ENCODE results near the gene KHDC1L. TPM values are rescaled to one million over a fixed set of nuclear protein-coding genes. Genes with fewer than 3 reads are reported as not detected.

KHDC1L gene
- total and polyA plus RNA-seq, 5 donors from 2014 or later, result 0.67 TPM; not detected in 4

DNA sequence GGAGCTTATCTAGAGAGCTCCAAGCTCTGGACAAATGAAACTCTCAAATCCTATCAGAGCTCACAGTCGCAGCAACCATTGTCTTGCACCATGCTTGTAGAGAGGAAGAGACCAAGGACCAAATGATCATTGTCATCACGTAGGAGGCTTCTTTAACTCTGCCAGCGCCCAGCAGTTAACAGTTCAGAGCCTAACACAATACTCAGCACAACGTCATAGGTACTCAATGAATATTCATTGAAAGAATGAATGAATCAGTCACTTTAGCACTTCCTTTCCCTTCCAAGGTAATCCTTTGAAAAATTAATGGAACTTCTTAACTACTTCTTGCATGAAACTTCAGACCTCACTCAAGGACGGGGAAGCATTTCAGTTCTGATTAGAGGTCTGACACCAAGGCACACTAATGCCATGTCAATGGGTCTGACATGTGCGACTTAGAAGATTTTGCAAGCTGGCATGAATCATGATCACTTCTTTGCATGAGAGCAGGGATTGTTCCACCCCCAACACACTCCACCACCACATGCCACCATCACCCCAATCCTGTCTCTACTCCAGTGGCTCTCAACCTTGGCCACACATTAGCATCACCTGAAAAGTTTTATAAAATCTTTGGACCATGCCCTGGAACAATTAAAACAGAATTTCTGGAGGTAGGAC is 45.1 kb downstream of the KHDC1L start:
- Mint-ChIP-seq H3K36me3 (peaks cover 3% of the 10 kb centered on the region), H3K4me1 (peaks cover 0 to 4% (median 0%) of the 10 kb centered on the region in 4 donors), H3K27me3 (peaks cover 8% of the 10 kb centered on the region), H3K9me3 (no peaks in the 10 kb centered on the region), H3K27ac (no peak overlapping the region), H3K4me3 (no peak overlapping the region)
- no peaks in the 10 kb centered on the region for H3K36me3 ChIP-seq (ENCODE audit: control insufficient read depth, insufficient read depth, low read length)
- no peak overlapping the region for H3K4me3 ChIP-seq (ENCODE audit: low read depth, low read length)
- peaks cover 2% of the 10 kb centered on the region for H3K27me3 ChIP-seq (ENCODE audit: control insufficient read depth, insufficient read depth, low read length)
- no peak for ATAC-seq (ENCODE audit: low read depth in 2 of 2)
- no peaks in the 10 kb centered on the region for H3K4me1 ChIP-seq (ENCODE audit: control insufficient read depth, insufficient read depth, low read length, poor library complexity, severe bottlenecking)
- no peak overlapping the region for H3K27ac ChIP-seq (ENCODE audit: insufficient read depth, low read length, poor library complexity, severe bottlenecking)
- H3K9me3 ChIP-seq (ENCODE audit: control insufficient read depth in 2 of 2, low read length in 2 of 2), result no peaks in the 10 kb centered on the region
- DNase-seq, result no peak

DNA sequence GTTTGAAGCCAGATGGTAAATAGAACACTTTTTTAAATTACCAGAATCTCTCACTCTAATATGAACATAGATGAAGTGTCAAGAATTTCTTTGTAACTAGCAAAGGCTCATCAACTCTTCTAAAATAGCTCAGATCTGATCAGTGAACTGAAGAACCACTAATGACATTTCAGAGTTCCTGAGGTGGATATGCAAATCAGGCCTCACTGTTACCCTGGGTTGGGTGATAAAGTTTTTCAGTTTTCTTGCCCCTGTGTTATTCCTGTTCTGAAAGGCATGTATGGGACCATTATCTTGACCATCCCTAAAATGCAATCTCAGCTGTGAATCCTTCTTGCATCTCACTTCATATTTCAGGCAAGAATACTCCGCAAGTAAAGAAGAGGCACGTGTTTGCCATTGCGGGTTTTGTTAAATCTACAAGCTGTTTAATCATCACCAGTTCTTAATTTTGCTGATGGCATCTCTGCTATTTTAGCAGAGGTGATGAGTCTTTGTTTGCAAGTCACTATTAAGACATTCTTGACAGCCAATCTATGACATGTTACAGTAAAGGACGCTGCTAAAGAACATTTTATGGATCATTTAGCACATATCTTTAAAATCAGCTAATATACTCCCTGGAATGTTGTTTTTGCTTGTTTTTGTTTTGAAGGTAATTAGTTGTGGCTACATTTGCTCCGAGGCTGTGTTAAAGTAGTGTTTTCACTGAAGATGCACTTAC is 47.9 kb downstream of the KHDC1L start:
- Histone ChIP-seq H3K27me3 (ENCODE audit: control insufficient read depth, insufficient read depth, low read length) (no peaks in the 10 kb centered on the region), H3K9me3 (ENCODE audit: control insufficient read depth in 2 of 2, low read length in 2 of 2) (no peaks in the 10 kb centered on the region), H3K4me3 (ENCODE audit: low read depth, low read length) (no peak overlapping the region), H3K4me1 (ENCODE audit: control insufficient read depth, insufficient read depth, low read length, poor library complexity, severe bottlenecking) (no peaks in the 10 kb centered on the region), H3K36me3 (ENCODE audit: control insufficient read depth, insufficient read depth, low read length) (no peaks in the 10 kb centered on the region), H3K27ac (ENCODE audit: insufficient read depth, low read length, poor library complexity, severe bottlenecking) (no peak overlapping the region)
- DNase-seq (no peak), ATAC-seq (ENCODE audit: low read depth in 2 of 2) (no peak)
- peaks cover 4% of the 10 kb centered on the region for H3K27me3 Mint-ChIP-seq
- H3K9me3 Mint-ChIP-seq, result no peaks in the 10 kb centered on the region
- no peaks in the 10 kb centered on the region for H3K36me3 Mint-ChIP-seq
- no peak overlapping the region for H3K27ac Mint-ChIP-seq
- no peak overlapping the region for H3K4me3 Mint-ChIP-seq
- H3K4me1 Mint-ChIP-seq, result peaks cover 0 to 4% (median 0%) of the 10 kb centered on the region in 4 donors

DNA sequence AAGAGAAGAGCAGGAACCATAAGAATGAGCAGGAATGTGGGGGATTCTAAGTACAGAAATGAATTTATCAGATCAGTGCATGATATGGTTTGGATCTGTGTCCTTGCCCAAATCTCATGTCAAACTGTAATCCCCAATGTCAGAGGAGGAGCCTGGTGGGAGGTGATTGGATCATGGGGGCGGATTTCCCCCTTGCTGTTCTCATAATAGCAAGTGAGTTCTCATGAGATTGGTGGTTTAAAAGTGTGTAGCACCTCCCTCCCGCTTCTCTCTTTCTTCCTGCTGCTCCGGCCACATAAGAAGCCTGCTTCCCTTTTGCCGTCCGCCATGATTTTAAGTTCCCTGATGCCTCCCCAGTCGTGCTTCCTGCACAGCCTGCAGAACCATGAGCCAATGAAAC is 49.2 kb downstream of the KHDC1L start:
- Mint-ChIP-seq H3K9me3 (no peaks in the 10 kb centered on the region), H3K36me3 (no peaks in the 10 kb centered on the region), H3K4me3 (no peak overlapping the region), H3K4me1 (peaks cover 0 to 4% (median 0%) of the 10 kb centered on the region in 4 donors), H3K27me3 (peaks cover 4% of the 10 kb centered on the region), H3K27ac (no peak overlapping the region)
- no peaks in the 10 kb centered on the region for H3K4me1 ChIP-seq (ENCODE audit: control insufficient read depth, insufficient read depth, low read length, poor library complexity, severe bottlenecking)
- H3K27me3 ChIP-seq (ENCODE audit: control insufficient read depth, insufficient read depth, low read length), result no peaks in the 10 kb centered on the region
- DNase-seq (no peak), ATAC-seq (ENCODE audit: low read depth in 2 of 2) (no peak)
- no peak overlapping the region for H3K27ac ChIP-seq (ENCODE audit: insufficient read depth, low read length, poor library complexity, severe bottlenecking)
- no peaks in the 10 kb centered on the region for H3K9me3 ChIP-seq (ENCODE audit: control insufficient read depth in 2 of 2, low read length in 2 of 2)
- no peaks in the 10 kb centered on the region for H3K36me3 ChIP-seq (ENCODE audit: control insufficient read depth, insufficient read depth, low read length)
- no peak overlapping the region for H3K4me3 ChIP-seq (ENCODE audit: low read depth, low read length)

DNA sequence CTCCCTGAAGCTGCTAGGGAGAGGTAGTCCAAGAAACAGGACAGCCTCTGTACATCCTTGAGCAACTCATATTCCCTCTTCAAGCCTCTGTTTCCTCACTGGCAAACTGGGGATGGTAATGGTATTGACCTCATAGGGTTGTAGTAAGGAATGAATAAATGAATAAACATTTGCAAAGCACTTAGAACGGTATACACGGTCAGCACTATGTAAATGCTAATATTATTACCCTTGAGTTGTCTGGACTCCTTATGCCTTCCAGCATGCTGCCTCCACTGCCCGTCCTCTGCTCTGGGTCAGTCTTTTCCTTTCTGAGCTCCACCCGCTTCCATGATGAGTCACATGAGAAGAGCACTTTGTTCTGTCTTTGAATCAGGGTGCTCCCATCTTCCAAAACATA is 50.6 kb downstream of the KHDC1L start:
- Histone ChIP-seq H3K9me3 (ENCODE audit: control insufficient read depth in 2 of 2, low read length in 2 of 2) (no peaks in the 10 kb centered on the region), H3K36me3 (ENCODE audit: control insufficient read depth, insufficient read depth, low read length) (no peaks in the 10 kb centered on the region), H3K4me1 (ENCODE audit: control insufficient read depth, insufficient read depth, low read length, poor library complexity, severe bottlenecking) (no peaks in the 10 kb centered on the region), H3K27me3 (ENCODE audit: control insufficient read depth, insufficient read depth, low read length) (no peaks in the 10 kb centered on the region), H3K27ac (ENCODE audit: insufficient read depth, low read length, poor library complexity, severe bottlenecking) (no peak overlapping the region), H3K4me3 (ENCODE audit: low read depth, low read length) (no peak overlapping the region)
- no peak overlapping the region for H3K4me3 Mint-ChIP-seq
- DNase-seq (no peak), ATAC-seq (ENCODE audit: low read depth in 2 of 2) (no peak)
- H3K9me3 Mint-ChIP-seq, result no peaks in the 10 kb centered on the region
- no peak overlapping the region for H3K27ac Mint-ChIP-seq
- no peaks in the 10 kb centered on the region for H3K36me3 Mint-ChIP-seq
- H3K4me1 Mint-ChIP-seq, result no peaks in the 10 kb centered on the region
- H3K27me3 Mint-ChIP-seq, result no peaks in the 10 kb centered on the region

Other genes starting within 250 kb of the KHDC1L start
- gene KHDC1, start 37.7 kb upstream of the KHDC1L start, total RNA-seq, result 3.2 TPM
- 1 to 10 TPM; 2.2 to 4.5 (median 2.9) TPM for gene KHDC1, start 37.7 kb upstream of the KHDC1L start, polyA plus RNA-seq
- not detected for gene DPPA5, start 128.8 kb upstream of the KHDC1L start, total RNA-seq
- not detected for gene DPPA5, start 128.8 kb upstream of the KHDC1L start, polyA plus RNA-seq
- gene KHDC3L, start 137.2 kb upstream of the KHDC1L start, total RNA-seq, result not detected
- gene KHDC3L, start 137.2 kb upstream of the KHDC1L start, polyA plus RNA-seq, result not detected
- 0.69 TPM for gene OOEP, start 144.4 kb upstream of the KHDC1L start, total RNA-seq
- 1 to 10 TPM in 1 of 4 donors, under 1 TPM in 3; 0.23 to 1.1 (median 0.38) TPM for gene OOEP, start 144.4 kb upstream of the KHDC1L start, polyA plus RNA-seq
- gene DDX43, start 169.3 kb upstream of the KHDC1L start, total RNA-seq, result 1.4 TPM
- gene DDX43, start 169.3 kb upstream of the KHDC1L start, polyA plus RNA-seq, result 1 to 10 TPM in 2 of 4 donors, under 1 TPM in 2; 0.59 to 3.6 (median 1.1) TPM
- gene CGAS, start 226.8 kb upstream of the KHDC1L start, total RNA-seq, result 24.2 TPM
- gene CGAS, start 226.8 kb upstream of the KHDC1L start, polyA plus RNA-seq, result 10 to 100 TPM in 3 of 4 donors, 1 to 10 TPM in 1; 9.0 to 18.3 (median 12.0) TPM
- gene MTO1, start 236.2 kb upstream of the KHDC1L start, total RNA-seq, result 69.9 TPM
- 10 to 100 TPM; 34.9 to 46.1 (median 41.6) TPM for gene MTO1, start 236.2 kb upstream of the KHDC1L start, polyA plus RNA-seq

Data from CD4-positive, CD25-positive, alpha-beta regulatory T cell (primary cell).